AG04450 (cell line): ENCODE data around the gene SPEM1. TPM values are rescaled to one million over a fixed set of nuclear protein-coding genes. Genes with fewer than 3 reads are reported as not detected.
A peak's percentile ranks its signal among the peaks of the same experiment; 100 is the strongest.

ENCODE experiments used
- CTCF ChIA-PET: fragments of 300-600, 350-600 bp; formaldehyde crosslinking; extraction: SDS; loops from one replicate; lab custom pipeline; 2022; ENCODE audit warnings: antibody characterized with exemption, inconsistent platforms; lab: Charles Lee
- POLR2A ChIA-PET: fragments of 350-600 bp; formaldehyde crosslinking; extraction: SDS; loops from one replicate; lab custom pipeline; 2021; ENCODE audit warnings: antibody characterized with exemption, inconsistent platforms; lab: Yijun Ruan, JAX
- DNase-seq: peaks from one replicate; pipeline ENCODE4 v3.0.0-alpha.2; 2011; ENCODE audit warnings: low read depth, low spot score
- H3K27ac ChIP-seq: one replicate; pipeline ENCODE4 v1.5.1; 2012; ENCODE audit warnings: low read depth, low read length, control low read depth
- H3K27me3 ChIP-seq: one replicate; pipeline ENCODE4 v1.6.0; 2012; ENCODE audit warnings: low read length; ENCODE audit not compliant: control insufficient read depth, insufficient read depth
- H3K4me3 ChIP-seq: 2 replicates; pipeline ENCODE4 v1.5.1; 2011; ENCODE audit warnings: mild to moderate bottlenecking, low read depth, low read length, control low read depth
- H3K9me3 ChIP-seq: 2 replicates; pipeline ENCODE4 v1.5.1; 2012; ENCODE audit warnings: low read length; ENCODE audit not compliant: control insufficient read depth, insufficient read depth
- CTCF ChIP-seq: IDR thresholded peaks from 2 replicates; pipeline ENCODE4 v1.5.1; 2011; ENCODE audit warnings: low read depth, low read length, control low read depth, inconsistent platforms
- polyA plus RNA-seq: library from polyadenylated mRNA; depleted of rRNA; stranded (reverse); fragments of >200 nt; gene quantifications from 2 replicates; pipeline ENCODE4 v1.2.3, GENCODE V29; 2011

Gene SPEM1
- polyA plus RNA-seq, 1 experiment = not detected

GRCh38 chr17:7380855-7381683 is 39.1 kb upstream of the SPEM1 start, which contains the start of gene TNK1:
TSS of gene TNK1 (plus strand) at chr17:7381089. CDS start at chr17:7382927, 1,838 bp downstream.
- no peak for DNase-seq
- TF ChIP-seq CTCF = no peak
- POLR2A ChIA-PET = interaction anchor here (0.8 kb wide), 1 partner anchor 13 kb away, joined by 3 read pairs; the partner anchor contains the start of gene PLSCR3
- peak within 1 kb of the TSS; percentile 22 for H3K4me3 ChIP-seq
- peaks cover 37% of the 10 kb centered on the region for H3K27me3 ChIP-seq
- H3K9me3 ChIP-seq = peaks cover 8% of the 10 kb centered on the region
- CTCF ChIA-PET = interaction anchor here (1.1 kb wide), 1 partner anchor 179 kb away, joined by 3 read pairs; no protein-coding TSS in a partner anchor
- no peak within 1 kb of the TSS for H3K27ac ChIP-seq

GRCh38 chr17:7382901-7383300 is 37.2 kb upstream of the SPEM1 start:
- POLR2A ChIA-PET = interaction anchor here (0.6 kb wide), 1 partner anchor 150 kb away, joined by 5 read pairs; no protein-coding TSS in a partner anchor
- CTCF ChIA-PET = no interaction called here
- no peak for DNase-seq
- Histone ChIP-seq H3K27ac (no peak overlapping the region), H3K27me3 (peaks cover 37% of the 10 kb centered on the region), H3K9me3 (peaks cover 8% of the 10 kb centered on the region), H3K4me3 (no peak overlapping the region)
- TF ChIP-seq CTCF = no peak

GRCh38 chr17:7383371-7383741 is 36.8 kb upstream of the SPEM1 start:
- POLR2A ChIA-PET = interaction anchor here (0.6 kb wide), 1 partner anchor 151 kb away, joined by 5 read pairs; no protein-coding TSS in a partner anchor
- H3K27ac ChIP-seq = no peak overlapping the region
- CTCF ChIA-PET = no interaction called here
- TF ChIP-seq CTCF = no peak
- DNase-seq = no peak
- H3K4me3 ChIP-seq = no peak overlapping the region
- H3K27me3 ChIP-seq = peaks cover 37% of the 10 kb centered on the region
- H3K9me3 ChIP-seq = peaks cover 8% of the 10 kb centered on the region

GRCh38 chr17:7383742-7384488 is 36.2 kb upstream of the SPEM1 start:
- ChIA-PET CTCF (interaction anchor here (0.6 kb wide), 1 partner anchor 177 kb away, joined by 4 read pairs; no protein-coding TSS in a partner anchor), POLR2A (interaction anchor here (0.6 kb wide), 1 partner anchor 151 kb away, joined by 5 read pairs; no protein-coding TSS in a partner anchor)
- DNase-seq = no peak
- peaks cover 8% of the 10 kb centered on the region for H3K9me3 ChIP-seq
- no peak overlapping the region for H3K27ac ChIP-seq
- TF ChIP-seq CTCF = no peak
- peaks cover 37% of the 10 kb centered on the region for H3K27me3 ChIP-seq
- peak overlapping the region; percentile 52 for H3K4me3 ChIP-seq
